PC-3 (cell line): ENCODE data around the gene TOM1L2.

Source experiments
- EZH2 ChIP-seq: fragments of 300-600 bp; sonication (generic); IDR thresholded peaks from one replicate; pipeline ENCODE4 v1.6.1; 2017; ENCODE audit warnings: antibody characterized with exemption, mild to moderate bottlenecking, low read length; ENCODE audit not compliant: unreplicated experiment
- EZH2phosphoT487 ChIP-seq: fragments of 300-600 bp; sonication (generic); IDR thresholded peaks from 2 replicates; pipeline ENCODE4 v1.6.1; 2018; ENCODE audit warnings: mild to moderate bottlenecking, antibody characterized with exemption, low read length, borderline replicate concordance
- TF ChIP-seq, protein P1 (sequence below): fragments of 300-600 bp; sonication (generic); conservative IDR thresholded peaks from 2 replicates; pipeline ENCODE4 v1.5.1; 2017; ENCODE audit warnings: antibody characterized with exemption, low read depth, mild to moderate bottlenecking, low read length

DNA sequence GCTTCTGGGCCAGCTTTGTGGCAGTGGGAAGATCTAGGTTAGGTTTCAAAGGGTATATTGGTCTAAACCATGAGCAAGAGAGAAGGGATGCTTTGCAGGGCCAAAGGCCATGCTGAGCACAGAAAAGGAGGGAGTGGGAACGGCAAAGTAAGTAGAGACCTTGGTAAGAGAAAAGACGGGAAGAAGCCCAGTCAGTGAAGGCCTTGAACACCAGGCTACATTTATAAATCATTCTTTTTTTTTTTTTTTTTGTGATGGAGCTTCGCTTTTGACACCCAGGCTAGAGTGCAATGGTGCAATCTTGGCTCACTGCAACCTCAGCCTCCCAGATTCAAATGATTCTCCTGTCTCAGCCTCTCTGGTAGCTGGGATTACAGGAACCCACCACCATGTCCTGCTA is 18.1 kb downstream of the TOM1L2 start:
- TF ChIP-seq, protein P1, sequence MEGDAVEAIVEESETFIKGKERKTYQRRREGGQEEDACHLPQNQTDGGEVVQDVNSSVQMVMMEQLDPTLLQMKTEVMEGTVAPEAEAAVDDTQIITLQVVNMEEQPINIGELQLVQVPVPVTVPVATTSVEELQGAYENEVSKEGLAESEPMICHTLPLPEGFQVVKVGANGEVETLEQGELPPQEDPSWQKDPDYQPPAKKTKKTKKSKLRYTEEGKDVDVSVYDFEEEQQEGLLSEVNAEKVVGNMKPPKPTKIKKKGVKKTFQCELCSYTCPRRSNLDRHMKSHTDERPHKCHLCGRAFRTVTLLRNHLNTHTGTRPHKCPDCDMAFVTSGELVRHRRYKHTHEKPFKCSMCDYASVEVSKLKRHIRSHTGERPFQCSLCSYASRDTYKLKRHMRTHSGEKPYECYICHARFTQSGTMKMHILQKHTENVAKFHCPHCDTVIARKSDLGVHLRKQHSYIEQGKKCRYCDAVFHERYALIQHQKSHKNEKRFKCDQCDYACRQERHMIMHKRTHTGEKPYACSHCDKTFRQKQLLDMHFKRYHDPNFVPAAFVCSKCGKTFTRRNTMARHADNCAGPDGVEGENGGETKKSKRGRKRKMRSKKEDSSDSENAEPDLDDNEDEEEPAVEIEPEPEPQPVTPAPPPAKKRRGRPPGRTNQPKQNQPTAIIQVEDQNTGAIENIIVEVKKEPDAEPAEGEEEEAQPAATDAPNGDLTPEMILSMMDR, result no peak
- TF ChIP-seq EZH2phosphoT487, result no peak
- TF ChIP-seq EZH2, result no peak
